Astrocyte (in vitro differentiated cells and primary cell): ENCODE measurements around the gene MYO5B. TPM values are rescaled to one million over a fixed set of nuclear protein-coding genes. Genes with fewer than 3 reads are reported as not detected.

Experiments used
- DNase-seq: peaks from one replicate; pipeline ENCODE4 v3.0.0-alpha.2; 2010; ENCODE audit warnings: low read depth
- FAIRE-seq: peaks from 2 replicates; lab custom pipeline; 2011; peaks lifted over from hg19 to GRCh38; lab: Jason Lieb, UNC
- H2AFZ ChIP-seq: 2 replicates; pipeline ENCODE4 v1.6.0; 2012; ENCODE audit warnings: low read depth, low read length, inconsistent platforms
- H3K27ac ChIP-seq: 2 replicates; pipeline ENCODE4 v1.5.1; 2011; ENCODE audit warnings: low read depth, low read length, inconsistent platforms
- H3K27me3 ChIP-seq: 2 replicates; pipeline ENCODE4 v1.6.0; 2011; ENCODE audit warnings: low read length, inconsistent platforms; ENCODE audit not compliant: insufficient read depth
- H3K36me3 ChIP-seq: 2 replicates; pipeline ENCODE4 v1.5.1; 2011; ENCODE audit warnings: low read length, inconsistent platforms; ENCODE audit not compliant: insufficient read depth
- H3K4me1 ChIP-seq: 2 replicates; pipeline ENCODE4 v1.5.1; 2011; ENCODE audit warnings: low read length, inconsistent platforms; ENCODE audit not compliant: insufficient read depth
- H3K4me2 ChIP-seq: 2 replicates; pipeline ENCODE4 v1.6.0; 2012; ENCODE audit warnings: low read length, inconsistent platforms
- H3K4me3 ChIP-seq: 2 replicates; pipeline ENCODE4 v1.5.1; 2011; ENCODE audit warnings: low read depth, mild to moderate bottlenecking, low read length, inconsistent platforms; ENCODE audit not compliant: insufficient read depth
- H3K79me2 ChIP-seq: 2 replicates; pipeline ENCODE4 v1.6.0; 2012; ENCODE audit warnings: mild to moderate bottlenecking, low read length, inconsistent platforms; ENCODE audit not compliant: insufficient read depth
- H3K9ac ChIP-seq: 2 replicates; pipeline ENCODE4 v1.6.0; 2012; ENCODE audit warnings: mild to moderate bottlenecking, low read length, inconsistent platforms
- H3K9me3 ChIP-seq: 2 replicates; pipeline ENCODE4 v1.5.1; 2012; ENCODE audit warnings: low read depth, mild to moderate bottlenecking, low read length, inconsistent platforms; ENCODE audit not compliant: insufficient read depth
- H4K20me1 ChIP-seq: 2 replicates; pipeline ENCODE4 v1.6.0; 2012; ENCODE audit warnings: low read length, inconsistent platforms; ENCODE audit not compliant: insufficient read depth
- H3K27ac Mint-ChIP-seq: one replicate; pipeline ENCODE4 v1.8.0; 2021; ENCODE audit warnings: mild to moderate bottlenecking, mixed read lengths; ENCODE audit not compliant: unreplicated experiment
- H3K27me3 Mint-ChIP-seq: one replicate; pipeline ENCODE4 v1.8.0; 2021; ENCODE audit warnings: low read depth, mixed read lengths; ENCODE audit not compliant: unreplicated experiment
- H3K36me3 Mint-ChIP-seq: one replicate; pipeline ENCODE4 v1.8.0; 2021; ENCODE audit warnings: low read depth, mixed read lengths; ENCODE audit not compliant: unreplicated experiment
- H3K4me1 Mint-ChIP-seq: one replicate; pipeline ENCODE4 v1.8.0; 2021; ENCODE audit warnings: low read depth, mixed read lengths; ENCODE audit not compliant: unreplicated experiment
- H3K4me3 Mint-ChIP-seq: one replicate; pipeline ENCODE4 v1.8.0; 2021; ENCODE audit warnings: mild to moderate bottlenecking, moderate library complexity, mixed read lengths; ENCODE audit not compliant: unreplicated experiment
- H3K9me3 Mint-ChIP-seq: one replicate; pipeline ENCODE4 v1.8.0; 2021; ENCODE audit warnings: mild to moderate bottlenecking, mixed read lengths; ENCODE audit not compliant: unreplicated experiment
- EZH2 ChIP-seq: IDR thresholded peaks from 2 replicates; pipeline ENCODE4 v1.6.1; 2012; ENCODE audit warnings: mild to moderate bottlenecking, low read length, inconsistent platforms; ENCODE audit not compliant: insufficient read depth
- total RNA-seq: library from RNA; stranded (reverse); gene quantifications from 2 replicates; pipeline ENCODE4 v1.2.1, GENCODE V29; 2021
- TF ChIP-seq, protein P1 (sequence below): IDR thresholded peaks from 2 replicates; pipeline ENCODE4 v1.5.1; 2011; ENCODE audit warnings: low read depth, mild to moderate bottlenecking, inconsistent platforms, low read length, moderate library complexity; ENCODE audit not compliant: insufficient read depth

Gene MYO5B
- total RNA-seq, 1 donor from 2014 or later: 8.3 TPM

DNA sequence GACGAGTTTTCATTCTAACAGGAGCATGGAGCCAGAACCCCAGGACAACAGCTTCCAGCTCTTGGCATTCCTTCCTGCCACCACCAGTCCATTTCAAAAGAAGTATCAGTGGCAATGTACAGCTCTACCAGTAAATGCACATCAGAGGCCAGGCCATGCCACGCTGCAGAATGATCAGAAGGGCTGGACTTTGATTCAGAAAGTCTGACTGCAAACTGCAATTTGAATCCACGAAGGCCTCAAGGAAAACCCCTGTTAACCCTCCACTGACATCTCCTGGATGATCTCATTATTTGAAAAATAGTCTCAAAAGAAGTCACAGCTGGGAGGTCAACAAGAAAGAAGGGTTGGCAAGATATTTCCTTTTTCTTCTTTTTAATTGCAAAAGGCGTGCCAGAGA, 119.2 kb downstream of the MYO5B start:
- Histone ChIP-seq H4K20me1 (no peaks in the 10 kb centered on the region), H3K9me3 (no peaks in the 10 kb centered on the region), H3K4me1 (no peaks in the 10 kb centered on the region), H3K36me3 (no peaks in the 10 kb centered on the region), H3K79me2 (no peaks in the 10 kb centered on the region), H3K4me2 (no peak overlapping the region), H2AFZ (no peak overlapping the region), H3K27ac (no peak overlapping the region), H3K27me3 (no peaks in the 10 kb centered on the region), H3K4me3 (no peak overlapping the region), H3K9ac (no peak overlapping the region)
- Mint-ChIP-seq H3K27ac (no peak overlapping the region), H3K4me3 (no peak overlapping the region), H3K36me3 (no peaks in the 10 kb centered on the region), H3K4me1 (peaks cover 19% of the 10 kb centered on the region), H3K9me3 (peaks cover 3% of the 10 kb centered on the region), H3K27me3 (no peaks in the 10 kb centered on the region)
- no peak for FAIRE-seq
- no peak for TF ChIP-seq EZH2
- TF ChIP-seq, protein P1, sequence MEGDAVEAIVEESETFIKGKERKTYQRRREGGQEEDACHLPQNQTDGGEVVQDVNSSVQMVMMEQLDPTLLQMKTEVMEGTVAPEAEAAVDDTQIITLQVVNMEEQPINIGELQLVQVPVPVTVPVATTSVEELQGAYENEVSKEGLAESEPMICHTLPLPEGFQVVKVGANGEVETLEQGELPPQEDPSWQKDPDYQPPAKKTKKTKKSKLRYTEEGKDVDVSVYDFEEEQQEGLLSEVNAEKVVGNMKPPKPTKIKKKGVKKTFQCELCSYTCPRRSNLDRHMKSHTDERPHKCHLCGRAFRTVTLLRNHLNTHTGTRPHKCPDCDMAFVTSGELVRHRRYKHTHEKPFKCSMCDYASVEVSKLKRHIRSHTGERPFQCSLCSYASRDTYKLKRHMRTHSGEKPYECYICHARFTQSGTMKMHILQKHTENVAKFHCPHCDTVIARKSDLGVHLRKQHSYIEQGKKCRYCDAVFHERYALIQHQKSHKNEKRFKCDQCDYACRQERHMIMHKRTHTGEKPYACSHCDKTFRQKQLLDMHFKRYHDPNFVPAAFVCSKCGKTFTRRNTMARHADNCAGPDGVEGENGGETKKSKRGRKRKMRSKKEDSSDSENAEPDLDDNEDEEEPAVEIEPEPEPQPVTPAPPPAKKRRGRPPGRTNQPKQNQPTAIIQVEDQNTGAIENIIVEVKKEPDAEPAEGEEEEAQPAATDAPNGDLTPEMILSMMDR: no peak
- DNase-seq: no peak

DNA sequence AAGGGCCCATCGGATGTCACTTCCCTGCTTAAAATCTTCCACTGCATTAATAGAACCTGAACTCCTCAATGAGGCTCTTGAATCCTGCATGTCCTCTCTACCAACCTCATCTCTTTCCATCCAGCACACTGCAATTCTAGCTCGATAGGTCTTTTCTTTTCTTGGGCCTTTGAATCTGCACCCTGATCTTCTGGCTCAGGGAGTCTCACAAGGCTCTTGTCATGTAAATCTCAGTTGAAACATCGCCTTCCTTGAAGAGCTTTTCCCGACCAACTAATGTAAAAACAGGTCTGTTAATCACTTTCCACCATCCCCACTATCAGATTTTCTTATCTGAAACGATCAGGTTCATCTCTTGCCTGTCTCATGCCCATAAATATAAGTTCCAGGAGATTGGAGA, 120.5 kb downstream of the MYO5B start:
- Mint-ChIP-seq H3K9me3 (peaks cover 3% of the 10 kb centered on the region), H3K4me1 (peaks cover 12% of the 10 kb centered on the region), H3K4me3 (no peak overlapping the region), H3K36me3 (no peaks in the 10 kb centered on the region), H3K27ac (no peak overlapping the region), H3K27me3 (no peaks in the 10 kb centered on the region)
- Histone ChIP-seq H3K27me3 (no peaks in the 10 kb centered on the region), H3K4me1 (no peaks in the 10 kb centered on the region), H2AFZ (no peak overlapping the region), H3K4me3 (no peak overlapping the region), H3K4me2 (no peak overlapping the region), H3K9me3 (no peaks in the 10 kb centered on the region), H3K27ac (no peak overlapping the region), H3K79me2 (no peaks in the 10 kb centered on the region), H3K9ac (no peak overlapping the region), H4K20me1 (no peaks in the 10 kb centered on the region), H3K36me3 (no peaks in the 10 kb centered on the region)
- TF ChIP-seq, protein P1: no peak
- no peak for TF ChIP-seq EZH2
- no peak for DNase-seq
- no peak for FAIRE-seq

DNA sequence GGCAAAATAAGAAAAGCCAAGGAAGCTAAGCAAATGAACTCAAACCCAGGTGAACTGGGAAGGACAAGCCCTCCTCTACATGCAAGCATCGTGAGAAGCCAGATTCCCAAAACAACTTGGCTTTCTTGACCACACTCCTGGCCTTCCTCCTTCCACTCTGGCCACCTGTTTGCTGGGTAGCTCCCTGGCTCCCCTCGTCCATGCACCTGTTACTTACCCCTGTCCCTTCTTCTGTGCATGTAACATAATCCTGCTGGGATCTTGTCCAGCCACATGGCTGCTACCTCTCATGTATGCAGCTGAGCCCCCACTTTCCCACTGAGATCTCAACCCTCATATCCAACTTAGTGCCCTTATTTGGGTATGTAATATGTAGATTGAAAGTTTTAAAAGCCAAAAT, 121.6 kb downstream of the MYO5B start:
- H3K36me3 Mint-ChIP-seq: no peaks in the 10 kb centered on the region
- Histone ChIP-seq H3K9ac (no peak overlapping the region), H3K36me3 (no peaks in the 10 kb centered on the region), H3K4me3 (no peak overlapping the region), H3K79me2 (no peaks in the 10 kb centered on the region), H3K4me2 (no peak overlapping the region), H3K4me1 (no peaks in the 10 kb centered on the region), H4K20me1 (no peaks in the 10 kb centered on the region), H3K9me3 (no peaks in the 10 kb centered on the region), H2AFZ (no peak overlapping the region), H3K27me3 (no peaks in the 10 kb centered on the region), H3K27ac (no peak overlapping the region)
- FAIRE-seq (no peak), DNase-seq (no peak)
- TF ChIP-seq, protein P1: no peak
- no peak for TF ChIP-seq EZH2
- H3K4me3 Mint-ChIP-seq: no peak overlapping the region
- peaks cover 3% of the 10 kb centered on the region for H3K9me3 Mint-ChIP-seq
- peaks cover 13% of the 10 kb centered on the region for H3K4me1 Mint-ChIP-seq
- H3K27ac Mint-ChIP-seq: no peak overlapping the region
- no peaks in the 10 kb centered on the region for H3K27me3 Mint-ChIP-seq
